GM21367 (cell line): ENCODE measurements around the gene TUBGCP2.

ENCODE experiments used
- ATAC-seq: cut with Tn5 transposase; IDR thresholded peaks from one replicate; pipeline ENCODE4 v1.9.1; 2021; ENCODE audit not compliant: unreplicated experiment

The TUBGCP2 gene

GRCh38 chr10:133280391-133281059, 28.1 kb downstream of the TUBGCP2 start:
- no peak for ATAC-seq

- no peak for ATAC-seq
Observed at GRCh38 chr10:133279326-133280226, 29.1 kb downstream of the TUBGCP2 start.

- peak; percentile 35 for ATAC-seq
Observed at GRCh38 chr10:133278577-133279265, 30.0 kb downstream of the TUBGCP2 start.

GRCh38 chr10:133277993-133278576, 30.6 kb downstream of the TUBGCP2 start:
- ATAC-seq: no peak

- ATAC-seq: no peak
Observed at GRCh38 chr10:133277277-133277992, 31.2 kb downstream of the TUBGCP2 start.

- ATAC-seq: peak; percentile 41
Observed at GRCh38 chr10:133276435-133277201, 32.1 kb downstream of the TUBGCP2 start, which contains the start of gene ADAM8. ADAM8 (minus strand) TSS chr10:133276868; CDS start chr10:133276817, 51 bp downstream.

DNA sequence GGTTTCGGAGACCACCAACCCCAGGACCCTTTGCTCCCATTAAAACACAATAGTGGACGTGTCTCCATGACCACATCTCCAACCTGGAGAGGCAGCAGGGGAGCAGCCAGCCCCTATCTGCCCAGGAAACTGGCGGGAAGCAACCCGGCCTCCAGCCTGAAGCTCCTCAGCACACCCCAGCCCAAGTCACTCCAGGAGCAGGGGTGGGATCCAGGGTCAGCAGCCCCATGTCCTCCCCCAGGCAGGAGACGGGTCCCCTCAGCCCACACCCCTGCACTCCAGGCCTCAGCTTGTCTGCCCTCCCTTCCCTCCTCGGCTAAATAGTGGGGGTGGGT, 32.6 kb downstream of the TUBGCP2 start:
- no peak for ATAC-seq

DNA sequence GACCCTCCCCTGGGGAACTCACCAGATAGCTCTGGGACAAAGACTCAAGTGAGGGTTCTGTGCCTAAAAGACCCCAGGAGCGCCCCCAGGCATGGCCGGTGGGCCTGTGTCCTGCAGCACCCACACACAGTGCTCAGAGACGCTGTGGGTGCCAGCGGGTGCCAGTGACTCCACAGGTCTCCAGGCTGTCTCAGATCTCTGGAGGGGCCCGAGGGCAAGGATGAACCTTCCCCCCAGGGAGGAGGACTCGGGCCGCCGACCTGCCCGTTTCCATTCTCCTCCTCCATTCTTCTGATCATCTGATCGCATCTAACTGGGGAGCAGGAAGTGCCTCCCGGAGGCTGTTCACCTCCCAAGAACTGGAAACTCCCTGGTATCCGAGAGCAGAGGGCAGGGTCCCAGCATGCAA, 33.0 kb downstream of the TUBGCP2 start:
- ATAC-seq: peak; percentile 42

GRCh38 chr10:133274751-133275683, 33.7 kb downstream of the TUBGCP2 start:
- ATAC-seq: peak; percentile 41

DNA sequence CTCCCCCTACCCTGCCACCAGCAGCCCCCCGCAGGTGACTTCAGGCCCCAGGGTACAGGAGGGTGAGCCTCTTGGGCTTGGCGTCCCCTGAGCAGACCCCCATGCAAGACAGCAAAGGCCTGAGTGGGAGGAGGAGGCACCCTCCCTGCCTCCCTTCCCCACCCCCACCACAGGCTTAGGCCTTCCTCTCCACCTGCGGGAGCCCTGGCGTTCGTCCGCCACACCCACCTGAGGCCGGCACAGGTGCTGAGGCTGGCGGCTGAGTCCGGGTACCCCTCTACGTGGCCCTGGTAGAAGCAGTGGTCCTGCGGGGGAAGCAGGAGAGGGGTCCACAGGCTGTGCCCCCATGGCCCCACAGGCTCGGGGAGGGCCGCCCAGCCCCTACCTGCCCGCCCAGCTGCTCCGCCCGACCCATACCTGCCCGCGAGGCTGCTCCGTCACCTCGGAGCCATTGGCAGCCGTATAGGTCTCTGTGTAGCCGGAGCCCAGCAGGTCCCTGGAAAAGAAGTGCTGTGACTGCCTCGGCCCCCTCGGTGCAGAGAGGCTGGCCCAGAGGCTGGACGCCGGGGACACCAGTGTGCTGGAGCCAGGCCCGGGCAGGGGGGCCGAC, 35.0 kb downstream of the TUBGCP2 start:
- ATAC-seq: no peak

GRCh38 chr10:133272964-133273420, 35.7 kb downstream of the TUBGCP2 start:
- ATAC-seq: no peak

DNA sequence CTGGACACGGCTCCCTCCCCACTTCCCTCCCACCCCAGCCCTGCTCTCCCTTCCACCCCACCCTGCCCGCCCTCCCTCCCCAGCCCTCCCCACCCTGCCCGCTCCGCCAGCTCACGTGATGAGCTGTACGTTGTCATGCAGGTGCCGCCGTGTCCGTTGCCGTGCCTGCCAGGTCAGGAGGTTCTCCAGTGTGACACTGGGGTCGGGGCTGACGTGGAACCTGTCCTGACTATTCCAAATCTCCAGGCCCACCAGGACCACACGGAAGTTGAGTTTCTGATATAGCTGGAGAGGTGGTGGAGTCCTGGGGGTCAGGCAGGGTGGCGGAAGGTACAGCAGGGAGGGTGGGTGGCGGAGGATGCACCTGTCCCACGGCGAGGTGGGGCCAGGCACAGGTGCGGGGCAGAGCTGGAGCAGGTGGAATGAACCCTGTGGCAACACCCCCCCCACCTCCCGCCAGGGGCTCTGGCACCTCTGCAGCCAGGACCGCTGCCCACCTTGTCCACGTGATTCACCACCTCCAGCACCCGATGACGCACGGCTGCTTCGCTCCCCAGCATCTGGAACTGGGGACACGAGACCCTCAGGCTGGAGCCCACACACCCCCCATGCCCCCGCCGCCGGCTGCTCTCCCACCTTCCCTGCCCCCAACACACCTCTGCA, 36.2 kb downstream of the TUBGCP2 start:
- ATAC-seq: no peak

DNA sequence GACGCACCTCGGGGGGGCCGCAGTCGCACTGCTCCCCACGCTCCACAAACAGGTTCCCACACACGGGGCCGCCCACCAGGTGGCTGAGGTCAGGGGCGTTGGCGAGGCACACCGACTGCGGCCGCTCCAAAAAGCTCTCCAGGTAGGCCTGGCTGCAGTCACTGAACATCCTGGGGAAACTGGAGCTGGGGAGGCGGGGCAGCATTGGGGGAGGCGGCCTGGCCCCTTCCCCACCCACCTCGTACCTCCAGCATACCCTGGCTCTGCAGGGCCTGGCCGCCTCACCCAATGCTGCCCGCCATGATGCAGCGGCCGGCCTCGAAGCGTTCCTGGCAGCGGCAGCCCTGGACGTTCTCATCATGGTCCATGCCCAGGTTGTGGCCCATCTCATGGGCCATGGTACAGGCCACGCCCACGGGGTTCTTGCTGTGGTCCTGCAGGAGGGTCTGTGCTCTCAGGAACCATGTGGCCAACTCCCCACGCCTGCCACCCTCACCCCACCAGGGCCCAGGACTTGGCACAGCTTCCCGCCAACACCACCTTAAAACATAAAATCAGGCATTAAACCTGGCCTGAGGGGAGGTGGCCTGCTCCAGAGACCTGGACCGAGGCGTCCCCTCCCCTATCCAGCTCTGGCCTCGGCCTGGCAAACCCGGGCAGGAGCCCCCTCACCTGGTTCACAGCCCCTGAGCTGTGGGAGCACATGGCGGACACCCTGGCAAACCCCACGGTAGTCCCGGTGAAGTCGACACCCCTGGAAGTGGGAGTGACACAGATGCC, 37.0 kb downstream of the TUBGCP2 start:
- ATAC-seq: no peak

GRCh38 chr10:133270773-133271297, 37.8 kb downstream of the TUBGCP2 start:
- no peak for ATAC-seq

GRCh38 chr10:133270204-133270603, 38.5 kb downstream of the TUBGCP2 start:
- ATAC-seq: no peak

DNA sequence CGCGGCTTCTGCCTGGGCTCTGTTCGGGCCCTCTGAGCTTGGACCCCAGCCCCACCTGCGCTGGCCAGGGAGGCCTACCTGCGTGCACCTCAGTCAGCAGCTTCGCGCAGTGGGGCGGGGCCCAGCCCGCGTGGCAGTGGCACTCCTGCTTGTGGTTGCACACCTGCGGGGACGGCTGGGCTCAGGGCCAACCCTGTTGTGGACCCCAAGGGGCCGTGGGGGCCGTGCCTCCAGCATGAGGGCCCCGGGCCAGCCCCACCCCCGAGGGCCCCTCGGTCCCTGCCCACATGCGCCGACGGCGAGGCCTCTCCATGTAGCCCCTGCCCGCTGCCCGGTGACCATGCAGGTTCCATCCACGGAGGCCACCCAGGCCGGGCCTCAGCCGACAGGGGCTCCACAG, 39.3 kb downstream of the TUBGCP2 start:
- ATAC-seq: no peak

GRCh38 chr10:133268532-133268931, 40.1 kb downstream of the TUBGCP2 start:
- ATAC-seq: no peak
